NT2/D1 (cell line): ENCODE measurements around the gene TMEM91.

Experiments used
- YY1 ChIP-seq: IDR thresholded peaks from 2 replicates; pipeline ENCODE4 v1.6.1; 2011; ENCODE audit not compliant: insufficient read length, insufficient read depth
- ZNF274 ChIP-seq: IDR thresholded peaks from 2 replicates; pipeline ENCODE4 v1.6.1; 2011; ENCODE audit warnings: mild to moderate bottlenecking, low read depth, low read length

GRCh38 chr19:41335467-41335866 lies 40.9 kb upstream of the TMEM91 start:
- no peak for TF ChIP-seq ZNF274
- TF ChIP-seq YY1, result no peak
